Measurements from ENCODE around the gene GORASP2.
"Not testable (repeated sequence)": the region's sequence is repeated elsewhere in the genome, so short reads cannot be mapped to it uniquely, and the experiment has no call there.

Gene GORASP2

GRCh38 chr2:170928824-170929685 is at the start of gene GORASP2:
Gene GORASP2 (plus strand): TSS chr2:170929253. CDS start chr2:170929341, 88 bp downstream.
- in situ Hi-C loops (cut with MboI; ENCODE audit: low sequenced_read_pairs), result no loop called here

- in situ Hi-C loops (cut with MboI; ENCODE audit: low sequenced_read_pairs), result no loop called here
Observed at GRCh38 chr2:170881840-170882239, 47.2 kb upstream of the GORASP2 start.

DNA sequence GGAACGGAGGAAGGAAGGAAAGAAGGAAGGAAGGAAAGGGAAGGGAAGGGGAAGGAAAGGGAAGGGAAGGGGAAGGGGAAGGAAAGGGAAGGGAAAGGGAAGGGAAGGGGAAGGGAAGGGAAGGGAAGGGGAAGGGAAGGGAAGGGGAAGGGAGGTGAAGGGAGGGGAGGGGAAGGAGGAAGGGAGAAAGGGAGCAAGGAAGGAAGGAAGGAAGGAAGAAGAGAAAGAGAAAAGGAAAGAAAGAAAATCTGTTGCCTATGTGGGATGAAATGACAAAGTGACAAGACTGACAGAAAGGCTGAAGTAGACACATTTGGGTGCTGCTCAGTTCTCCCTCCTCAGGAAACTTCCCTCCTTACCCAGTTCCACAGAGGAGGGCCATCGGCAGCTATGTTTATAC is 46.3 kb upstream of the GORASP2 start:
- in situ Hi-C loops (cut with MboI; ENCODE audit: low sequenced_read_pairs), result no loop called here

GRCh38 chr2:170883683-170884082 is 45.4 kb upstream of the GORASP2 start:
- in situ Hi-C loops (cut with MboI; ENCODE audit: low sequenced_read_pairs), result no loop called here

- in situ Hi-C loops (cut with MboI; ENCODE audit: low sequenced_read_pairs), result no loop called here
Observed at GRCh38 chr2:170885130-170885791, 43.8 kb upstream of the GORASP2 start.

GRCh38 chr2:170886386-170886785 is 42.7 kb upstream of the GORASP2 start:
- in situ Hi-C loops (cut with MboI; ENCODE audit: low sequenced_read_pairs), result no loop called here

- in situ Hi-C loops (cut with MboI; ENCODE audit: low sequenced_read_pairs), result no loop called here
Observed at GRCh38 chr2:170887496-170887895, 41.6 kb upstream of the GORASP2 start.

- in situ Hi-C loops (cut with MboI; ENCODE audit: low sequenced_read_pairs), result no loop called here
Observed at GRCh38 chr2:170887896-170888295, 41.2 kb upstream of the GORASP2 start.

- in situ Hi-C loops (cut with MboI; ENCODE audit: low sequenced_read_pairs), result no loop called here
Observed at GRCh38 chr2:170891893-170892292, 37.2 kb upstream of the GORASP2 start.

- in situ Hi-C loops (cut with MboI; ENCODE audit: low sequenced_read_pairs), result no loop called here
Observed at GRCh38 chr2:170892391-170892951, 36.6 kb upstream of the GORASP2 start.

DNA sequence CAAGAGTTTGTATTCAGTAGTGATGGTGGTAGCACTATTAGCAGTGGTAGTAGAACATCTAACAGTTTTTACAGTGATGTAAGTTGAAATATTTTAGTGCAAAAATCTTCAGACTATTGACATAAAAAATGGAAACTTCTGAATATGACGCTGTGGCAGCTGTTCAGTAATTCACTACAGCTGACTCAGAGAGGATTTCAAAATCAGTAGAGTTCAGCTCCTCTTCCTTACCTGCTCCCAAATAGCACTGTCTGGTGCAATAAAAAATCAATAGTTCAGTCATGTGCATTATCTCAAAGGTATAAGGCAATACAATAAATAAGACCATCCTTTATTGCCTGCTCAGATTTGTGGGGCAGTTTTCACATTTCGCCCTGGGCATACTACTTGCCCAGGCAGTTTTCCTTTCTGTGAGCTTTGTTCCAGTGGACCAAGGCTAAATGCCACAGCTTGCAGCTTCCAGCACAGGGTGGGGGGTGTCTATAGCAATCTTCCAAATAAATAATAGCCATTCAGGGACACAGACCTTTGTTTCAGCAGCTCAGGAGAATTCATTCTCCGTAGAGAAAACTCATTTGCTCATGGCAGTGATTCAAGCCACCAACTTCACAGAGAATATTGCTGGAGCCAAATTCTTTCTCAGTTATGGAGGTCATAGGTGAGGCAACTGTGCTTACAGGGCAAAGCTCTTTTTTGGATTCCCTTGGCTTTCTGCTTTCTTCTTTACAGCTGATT is 33.9 kb upstream of the GORASP2 start:
- in situ Hi-C loops (cut with MboI; ENCODE audit: low sequenced_read_pairs), result no loop called here

DNA sequence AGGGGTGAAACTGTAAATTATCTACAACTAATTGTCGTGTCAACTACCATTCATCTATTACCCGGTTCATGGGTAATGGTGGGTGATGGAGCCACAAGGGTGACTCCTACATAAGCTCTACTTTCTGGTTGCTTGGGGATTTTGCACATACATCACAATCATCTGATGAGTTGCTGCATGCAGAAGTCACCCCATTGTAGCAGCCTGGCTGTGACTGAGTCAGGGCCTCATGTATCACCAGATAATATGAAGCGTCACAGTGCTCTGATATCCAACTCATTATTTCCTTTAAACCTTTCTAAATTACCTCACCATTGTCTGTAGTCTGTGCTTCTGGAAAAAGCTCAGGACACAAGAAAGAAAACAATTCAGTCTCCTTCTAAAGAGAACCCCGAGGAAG is 32.4 kb upstream of the GORASP2 start:
- in situ Hi-C loops (cut with MboI; ENCODE audit: low sequenced_read_pairs), result no loop called here

GRCh38 chr2:170897108-170897507 is 31.9 kb upstream of the GORASP2 start:
- in situ Hi-C loops (cut with MboI; ENCODE audit: low sequenced_read_pairs), result no loop called here

GRCh38 chr2:170905864-170906263 is 23.2 kb upstream of the GORASP2 start:
- in situ Hi-C loops (cut with MboI; ENCODE audit: low sequenced_read_pairs), result no loop called here

GRCh38 chr2:170911314-170911889 is 17.7 kb upstream of the GORASP2 start:
- in situ Hi-C loops (cut with MboI; ENCODE audit: low sequenced_read_pairs), result no loop called here

- in situ Hi-C loops (cut with MboI; ENCODE audit: low sequenced_read_pairs), result not testable (repeated sequence)
Observed at GRCh38 chr2:170914994-170915666, 13.9 kb upstream of the GORASP2 start.

DNA sequence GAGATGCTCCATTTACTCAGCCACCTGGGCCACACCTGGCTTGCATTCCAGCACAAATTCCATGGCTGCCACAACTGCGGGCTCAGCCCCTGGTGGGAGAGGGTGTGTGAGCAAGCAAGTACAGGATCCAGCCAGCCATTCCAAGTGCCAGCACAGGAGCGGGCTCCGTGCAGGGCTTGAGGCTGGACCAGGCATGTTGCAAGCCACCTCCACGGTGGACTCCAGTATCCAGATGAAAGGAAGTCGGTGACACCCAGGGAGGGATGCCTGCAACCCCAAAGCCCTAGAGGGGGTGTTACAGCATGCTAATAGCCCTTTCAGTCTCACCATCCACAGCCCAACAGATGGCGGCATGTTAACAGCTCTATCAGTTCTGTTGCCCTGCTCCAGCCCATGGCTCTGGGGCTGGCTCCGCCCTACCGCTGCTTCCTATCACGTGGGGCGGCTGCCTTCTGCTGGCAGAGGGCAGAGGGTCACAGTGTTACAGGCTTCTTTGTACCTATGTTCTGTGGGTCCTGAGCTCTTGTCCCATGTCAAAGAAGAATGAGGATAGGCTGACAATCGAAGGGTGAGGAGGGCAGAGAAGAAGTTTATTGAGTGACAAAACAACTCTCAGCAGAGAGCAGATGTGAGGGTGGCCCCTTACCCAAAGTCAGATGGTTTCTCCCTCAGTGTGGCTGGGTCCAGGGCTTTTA is 11.7 kb upstream of the GORASP2 start:
- in situ Hi-C loops (cut with MboI; ENCODE audit: low sequenced_read_pairs), result no loop called here

DNA sequence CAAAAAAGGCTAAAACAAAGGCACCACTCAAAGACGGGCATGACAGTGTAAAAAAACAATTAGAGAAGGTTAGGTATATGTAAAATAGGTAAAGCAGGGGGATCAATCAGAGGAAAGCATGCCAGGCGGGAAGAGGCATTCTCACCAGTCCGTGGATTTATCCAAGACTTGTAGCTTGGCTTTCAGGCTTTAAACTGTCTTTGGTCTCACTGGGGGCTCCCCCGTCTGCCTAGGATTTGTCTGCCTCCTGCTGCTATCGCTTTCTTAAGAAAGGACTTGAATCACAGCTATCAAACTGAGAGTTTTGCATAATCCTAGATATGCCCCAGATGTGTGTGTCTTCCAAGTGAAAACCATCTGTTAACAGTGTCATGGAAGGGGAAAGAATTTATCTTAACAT is 11.1 kb upstream of the GORASP2 start:
- in situ Hi-C loops (cut with MboI; ENCODE audit: low sequenced_read_pairs), result no loop called here

DNA sequence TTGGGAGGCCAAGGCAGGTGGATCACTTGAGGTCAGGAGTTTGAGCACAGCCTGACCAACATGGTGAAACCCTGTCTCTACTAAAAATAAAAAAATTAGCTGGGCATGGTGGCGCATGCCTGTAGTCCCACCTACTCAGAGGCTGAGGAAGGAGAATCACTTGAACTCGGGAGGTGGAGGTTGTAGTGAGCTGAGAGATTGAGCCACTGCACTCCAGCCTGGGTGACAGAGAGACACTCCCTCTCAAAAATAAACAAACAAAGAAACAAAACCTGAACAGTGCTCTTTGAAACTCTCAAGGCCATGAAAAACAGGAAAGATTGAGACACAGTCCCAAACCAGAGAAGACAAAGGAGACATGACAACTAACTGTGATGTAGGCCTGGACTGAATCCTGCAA is 7.2 kb upstream of the GORASP2 start:
- in situ Hi-C loops (cut with MboI; ENCODE audit: low sequenced_read_pairs), result not testable (repeated sequence)
